ENCODE measurements around the gene MRPL58. TPM values are rescaled to one million over a fixed set of nuclear protein-coding genes. Genes with fewer than 3 reads are reported as not detected.
A peak's percentile ranks its signal among the peaks of the same experiment; 100 is the strongest.

MRPL58 gene
- total RNA-seq, 1 experiment from 2014 or later = 41.9 TPM

- Mint-ChIP-seq H3K9me3 (no peaks in the 10 kb centered on the region), H3K27me3 (ENCODE audit: low read depth) (no peaks in the 10 kb centered on the region), H3K4me1 (peaks cover 19% of the 10 kb centered on the region), H3K36me3 (peaks cover 3% of the 10 kb centered on the region; the same call in 1 of the 2 replicates), H3K4me3 (no peak overlapping the region), H3K27ac (no peak overlapping the region)
- POLR2A ChIA-PET = interaction anchor here (0.5 to 0.7 kb wide), 2 partner anchors 47 to 77 kb away, joined by 3 to 4 read pairs; no protein-coding TSS in a partner anchor
- DNase-seq (ENCODE audit: low spot score) (no peak), ATAC-seq (no peak)
- CTCF ChIA-PET = interaction anchor here (0.8 to 7.0 kb wide), 7 partner anchors 15 to 232 kb away, joined by 3 to 139 read pairs (median 3); no protein-coding TSS in a partner anchor
- TF ChIP-seq ETV6 (CRISPR knock-in tag; IDR thresholded peaks at IDR 0.05) = no peak
- no peak for TF ChIP-seq JAZF1 (CRISPR knock-in tag; IDR thresholded peaks at IDR 0.05)
Measured at GRCh38 chr17:75008373-75008772, 4.1 kb upstream of the MRPL58 start.

DNA sequence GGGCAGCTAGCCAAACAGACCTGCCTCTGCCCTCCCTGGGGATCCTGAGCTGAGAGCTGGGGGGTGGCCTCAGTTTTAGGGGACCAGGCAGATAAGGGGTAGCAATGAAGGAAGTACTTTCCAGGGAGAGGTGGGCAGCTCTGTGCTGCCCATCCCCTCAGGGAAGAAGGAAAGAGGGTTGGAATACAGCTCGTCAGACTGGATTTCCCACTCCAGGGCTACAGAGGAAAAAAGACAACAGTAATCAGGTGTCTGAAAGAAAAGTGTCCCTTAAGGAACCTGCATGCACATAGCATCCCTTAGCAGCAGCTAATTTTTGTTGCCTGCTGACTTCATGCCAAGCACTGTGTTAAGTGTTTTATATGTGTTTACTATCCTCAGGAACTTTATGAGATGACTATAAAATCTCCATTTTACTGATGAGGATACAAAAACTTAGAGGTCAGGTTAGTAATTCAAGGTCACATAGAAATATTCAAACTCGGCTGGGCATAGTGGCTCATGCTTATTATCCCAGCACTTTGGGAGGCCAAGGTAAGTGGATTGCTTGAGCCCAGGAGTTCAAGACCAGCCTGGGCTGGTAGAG is 3.2 kb upstream of the MRPL58 start:
- DNase-seq (ENCODE audit: low spot score) = no peak
- H3K27ac Mint-ChIP-seq = peak overlapping the region; percentile 52; the same call in 1 of the 2 replicates
- H3K4me3 Mint-ChIP-seq = no peak overlapping the region
- H3K9me3 Mint-ChIP-seq = no peaks in the 10 kb centered on the region
- TF ChIP-seq, protein P1, sequence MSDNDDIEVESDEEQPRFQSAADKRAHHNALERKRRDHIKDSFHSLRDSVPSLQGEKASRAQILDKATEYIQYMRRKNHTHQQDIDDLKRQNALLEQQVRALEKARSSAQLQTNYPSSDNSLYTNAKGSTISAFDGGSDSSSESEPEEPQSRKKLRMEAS (CRISPR knock-in tag; IDR thresholded peaks at IDR 0.05) = no peak
- TF ChIP-seq CREB1 (CRISPR knock-in tag; IDR thresholded peaks at IDR 0.05) = no peak
- TF ChIP-seq E2F5 (CRISPR knock-in tag; IDR thresholded peaks at IDR 0.05) = no peak
- no peak for TF ChIP-seq FOXP1 (CRISPR knock-in tag; IDR thresholded peaks at IDR 0.05; ENCODE audit: borderline replicate concordance)
- no peak for TF ChIP-seq NFE2L1 (CRISPR knock-in tag; IDR thresholded peaks at IDR 0.05)
- TF ChIP-seq NR3C1 (CRISPR knock-in tag; conservative IDR thresholded peaks at IDR 0.05; ENCODE audit: low read depth) = no peak
- TF ChIP-seq CREM (CRISPR knock-in tag; IDR thresholded peaks at IDR 0.05) = no peak
- TF ChIP-seq, protein P2, sequence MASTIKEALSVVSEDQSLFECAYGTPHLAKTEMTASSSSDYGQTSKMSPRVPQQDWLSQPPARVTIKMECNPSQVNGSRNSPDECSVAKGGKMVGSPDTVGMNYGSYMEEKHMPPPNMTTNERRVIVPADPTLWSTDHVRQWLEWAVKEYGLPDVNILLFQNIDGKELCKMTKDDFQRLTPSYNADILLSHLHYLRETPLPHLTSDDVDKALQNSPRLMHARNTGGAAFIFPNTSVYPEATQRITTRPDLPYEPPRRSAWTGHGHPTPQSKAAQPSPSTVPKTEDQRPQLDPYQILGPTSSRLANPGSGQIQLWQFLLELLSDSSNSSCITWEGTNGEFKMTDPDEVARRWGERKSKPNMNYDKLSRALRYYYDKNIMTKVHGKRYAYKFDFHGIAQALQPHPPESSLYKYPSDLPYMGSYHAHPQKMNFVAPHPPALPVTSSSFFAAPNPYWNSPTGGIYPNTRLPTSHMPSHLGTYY (CRISPR knock-in tag; IDR thresholded peaks at IDR 0.05) = no peak
- TF ChIP-seq STAT6 (CRISPR knock-in tag; conservative IDR thresholded peaks at IDR 0.05; ENCODE audit: low read depth) = no peak
- TF ChIP-seq RORB (CRISPR knock-in tag; IDR thresholded peaks at IDR 0.05) = no peak
- no peak for TF ChIP-seq NFYB (CRISPR knock-in tag; conservative IDR thresholded peaks at IDR 0.05; ENCODE audit: low read depth)
- TF ChIP-seq MXD4 (CRISPR knock-in tag; IDR thresholded peaks at IDR 0.05; ENCODE audit: borderline replicate concordance) = no peak
- TF ChIP-seq, protein P3, sequence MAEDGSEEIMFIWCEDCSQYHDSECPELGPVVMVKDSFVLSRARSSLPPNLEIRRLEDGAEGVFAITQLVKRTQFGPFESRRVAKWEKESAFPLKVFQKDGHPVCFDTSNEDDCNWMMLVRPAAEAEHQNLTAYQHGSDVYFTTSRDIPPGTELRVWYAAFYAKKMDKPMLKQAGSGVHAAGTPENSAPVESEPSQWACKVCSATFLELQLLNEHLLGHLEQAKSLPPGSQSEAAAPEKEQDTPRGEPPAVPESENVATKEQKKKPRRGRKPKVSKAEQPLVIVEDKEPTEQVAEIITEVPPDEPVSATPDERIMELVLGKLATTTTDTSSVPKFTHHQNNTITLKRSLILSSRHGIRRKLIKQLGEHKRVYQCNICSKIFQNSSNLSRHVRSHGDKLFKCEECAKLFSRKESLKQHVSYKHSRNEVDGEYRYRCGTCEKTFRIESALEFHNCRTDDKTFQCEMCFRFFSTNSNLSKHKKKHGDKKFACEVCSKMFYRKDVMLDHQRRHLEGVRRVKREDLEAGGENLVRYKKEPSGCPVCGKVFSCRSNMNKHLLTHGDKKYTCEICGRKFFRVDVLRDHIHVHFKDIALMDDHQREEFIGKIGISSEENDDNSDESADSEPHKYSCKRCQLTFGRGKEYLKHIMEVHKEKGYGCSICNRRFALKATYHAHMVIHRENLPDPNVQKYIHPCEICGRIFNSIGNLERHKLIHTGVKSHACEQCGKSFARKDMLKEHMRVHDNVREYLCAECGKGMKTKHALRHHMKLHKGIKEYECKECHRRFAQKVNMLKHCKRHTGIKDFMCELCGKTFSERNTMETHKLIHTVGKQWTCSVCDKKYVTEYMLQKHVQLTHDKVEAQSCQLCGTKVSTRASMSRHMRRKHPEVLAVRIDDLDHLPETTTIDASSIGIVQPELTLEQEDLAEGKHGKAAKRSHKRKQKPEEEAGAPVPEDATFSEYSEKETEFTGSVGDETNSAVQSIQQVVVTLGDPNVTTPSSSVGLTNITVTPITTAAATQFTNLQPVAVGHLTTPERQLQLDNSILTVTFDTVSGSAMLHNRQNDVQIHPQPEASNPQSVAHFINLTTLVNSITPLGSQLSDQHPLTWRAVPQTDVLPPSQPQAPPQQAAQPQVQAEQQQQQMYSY (CRISPR knock-in tag; IDR thresholded peaks at IDR 0.05) = no peak
- TF ChIP-seq OVOL2 (CRISPR knock-in tag; IDR thresholded peaks at IDR 0.05; ENCODE audit: borderline replicate concordance) = no peak
- TF ChIP-seq, protein P4, sequence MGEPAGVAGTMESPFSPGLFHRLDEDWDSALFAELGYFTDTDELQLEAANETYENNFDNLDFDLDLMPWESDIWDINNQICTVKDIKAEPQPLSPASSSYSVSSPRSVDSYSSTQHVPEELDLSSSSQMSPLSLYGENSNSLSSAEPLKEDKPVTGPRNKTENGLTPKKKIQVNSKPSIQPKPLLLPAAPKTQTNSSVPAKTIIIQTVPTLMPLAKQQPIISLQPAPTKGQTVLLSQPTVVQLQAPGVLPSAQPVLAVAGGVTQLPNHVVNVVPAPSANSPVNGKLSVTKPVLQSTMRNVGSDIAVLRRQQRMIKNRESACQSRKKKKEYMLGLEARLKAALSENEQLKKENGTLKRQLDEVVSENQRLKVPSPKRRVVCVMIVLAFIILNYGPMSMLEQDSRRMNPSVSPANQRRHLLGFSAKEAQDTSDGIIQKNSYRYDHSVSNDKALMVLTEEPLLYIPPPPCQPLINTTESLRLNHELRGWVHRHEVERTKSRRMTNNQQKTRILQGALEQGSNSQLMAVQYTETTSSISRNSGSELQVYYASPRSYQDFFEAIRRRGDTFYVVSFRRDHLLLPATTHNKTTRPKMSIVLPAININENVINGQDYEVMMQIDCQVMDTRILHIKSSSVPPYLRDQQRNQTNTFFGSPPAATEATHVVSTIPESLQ (CRISPR knock-in tag; IDR thresholded peaks at IDR 0.05) = no peak
- no peak for TF ChIP-seq HMGA2 (CRISPR knock-in tag; IDR thresholded peaks at IDR 0.05)
- TF ChIP-seq ZBTB21 (CRISPR knock-in tag; IDR thresholded peaks at IDR 0.05; ENCODE audit: borderline replicate concordance) = no peak
- ChIA-PET CTCF (interaction anchor here (0.5 to 7.0 kb wide), 7 partner anchors 14 to 246 kb away, joined by 3 to 139 read pairs (median 3); no protein-coding TSS in a partner anchor), POLR2A (interaction anchor here (0.7 to 1.0 kb wide), 3 partner anchors 21 to 50 kb away, joined by 3 to 5 read pairs (median 4); no protein-coding TSS in a partner anchor)
- no peak for ATAC-seq
- peaks cover 26% of the 10 kb centered on the region for H3K4me1 Mint-ChIP-seq
- peaks cover 3% of the 10 kb centered on the region; the same call in 1 of the 2 replicates for H3K36me3 Mint-ChIP-seq
- H3K27me3 Mint-ChIP-seq (ENCODE audit: low read depth) = no peaks in the 10 kb centered on the region

Measured in WTC11 (cell line).